Amygdala (tissue), 56 donors: ENCODE measurements around the gene ARHGAP42.
"Not testable (repeated sequence)": the region's sequence is repeated elsewhere in the genome, so short reads cannot be mapped to it uniquely, and the experiment has no call there.

Source experiments
- DNase-seq, 56 donors: peaks; one replicate each; lab custom pipeline; 2025; lab: John Stamatoyannopoulos, UW

Gene ARHGAP42

GRCh38 chr11:100687054-100687629, at the start of gene ARHGAP42:
ARHGAP42 (plus strand) TSS chr11:100687288; CDS start chr11:100687679, 391 bp downstream.
- DNase-seq: peak in 42 of 56 donors; percentile 10 to 64 (median 33)

- peak in 17 of 56 donors; percentile 3 to 60 (median 11) for DNase-seq
These were observed 49.4 kb upstream of the ARHGAP42 start for GRCh38 chr11:100637706-100638105.

- no peak for DNase-seq
These were observed 48.4 kb upstream of the ARHGAP42 start for GRCh38 chr11:100638648-100639047.

GRCh38 chr11:100639140-100639539, 47.9 kb upstream of the ARHGAP42 start:
- DNase-seq: peak in 13 of 56 donors; percentile 5 to 69 (median 26)

GRCh38 chr11:100640071-100640470, 47.0 kb upstream of the ARHGAP42 start:
- no peak for DNase-seq

- no peak for DNase-seq
These were observed 46.4 kb upstream of the ARHGAP42 start for GRCh38 chr11:100640646-100641045.

GRCh38 chr11:100641456-100641855, 45.6 kb upstream of the ARHGAP42 start:
- DNase-seq: no peak

- no peak for DNase-seq
These were observed 40.5 kb upstream of the ARHGAP42 start for GRCh38 chr11:100646545-100646944.

- no peak for DNase-seq
These were observed 39.2 kb upstream of the ARHGAP42 start for GRCh38 chr11:100647861-100648260.

GRCh38 chr11:100663583-100663982, 23.5 kb upstream of the ARHGAP42 start:
- no peak for DNase-seq

GRCh38 chr11:100663996-100664395, 23.1 kb upstream of the ARHGAP42 start:
- no peak for DNase-seq

GRCh38 chr11:100666816-100667215, 20.3 kb upstream of the ARHGAP42 start:
- not testable (repeated sequence) for DNase-seq

GRCh38 chr11:100667449-100667848, 19.6 kb upstream of the ARHGAP42 start:
- no peak for DNase-seq

- DNase-seq: no peak
These were observed 16.9 kb upstream of the ARHGAP42 start for GRCh38 chr11:100670140-100670539.

GRCh38 chr11:100671471-100671870, 15.6 kb upstream of the ARHGAP42 start:
- DNase-seq: no peak

- DNase-seq: no peak
These were observed 14.5 kb upstream of the ARHGAP42 start for GRCh38 chr11:100672498-100673033.

GRCh38 chr11:100673063-100673462, 14.0 kb upstream of the ARHGAP42 start:
- DNase-seq: no peak

GRCh38 chr11:100674212-100674611, 12.9 kb upstream of the ARHGAP42 start:
- no peak for DNase-seq

- DNase-seq: no peak
These were observed 11.9 kb upstream of the ARHGAP42 start for GRCh38 chr11:100675115-100675650.

- DNase-seq: no peak
These were observed 10.2 kb upstream of the ARHGAP42 start for GRCh38 chr11:100676901-100677300.

GRCh38 chr11:100677796-100678195, 9.3 kb upstream of the ARHGAP42 start:
- no peak for DNase-seq

- DNase-seq: peak in 27 of 56 donors; percentile 4 to 57 (median 16)
These were observed 7.0 kb upstream of the ARHGAP42 start for GRCh38 chr11:100680070-100680469.
